Liver (tissue), 9 donors: ENCODE data around the gene HOMER1. TPM values are rescaled to one million over a fixed set of nuclear protein-coding genes. Genes with fewer than 3 reads are reported as not detected.

Experiments
- DNase-seq: peaks from one replicate; pipeline ENCODE4 v3.0.0-alpha.2; 2017; ENCODE audit warnings: low spot score
- H3K27ac ChIP-seq, 2 donors: one replicate each; pipeline ENCODE4 v1.7.0; 2013; ENCODE audit warnings: inconsistent platforms in 2 of 2, low read length in 2 of 2, control low read depth in 1 of 2, low read depth in 1 of 2, mild to moderate bottlenecking in 1 of 2
- H3K27me3 ChIP-seq, 4 donors: one replicate each; pipeline versions ENCODE4 v1.6.1 to v1.7.0; 2013; ENCODE audit warnings: low read length in 3 of 4, inconsistent platforms in 1 of 4, mild to moderate bottlenecking in 1 of 4, moderate library complexity in 1 of 4; ENCODE audit not compliant: control insufficient read depth in 4 of 4, insufficient read depth in 4 of 4
- H3K36me3 ChIP-seq, 4 donors: one replicate each; pipeline versions ENCODE4 v1.6.1 to v1.7.0; 2013; ENCODE audit warnings: low read length in 3 of 4, mild to moderate bottlenecking in 3 of 4, low read depth in 1 of 4, moderate library complexity in 1 of 4; ENCODE audit not compliant: control insufficient read depth in 4 of 4, insufficient read depth in 3 of 4
- H3K4me1 ChIP-seq, 4 donors: one replicate each; pipeline versions ENCODE4 v1.6.1 to v1.7.0; 2013; ENCODE audit warnings: low read length in 3 of 4, mild to moderate bottlenecking in 3 of 4, moderate library complexity in 1 of 4; ENCODE audit not compliant: control insufficient read depth in 4 of 4, insufficient read depth in 4 of 4
- H3K4me3 ChIP-seq, 3 donors: one replicate each; pipeline versions ENCODE4 v1.6.1 to v1.7.0; 2013; ENCODE audit warnings: low read length in 3 of 3, control low read depth in 1 of 3, low read depth in 1 of 3, mild to moderate bottlenecking in 1 of 3
- H3K9ac ChIP-seq, 2 donors: one replicate each; pipeline ENCODE4 v1.7.0; 2013; ENCODE audit warnings: low read length in 2 of 2, mild to moderate bottlenecking in 2 of 2, moderate library complexity in 2 of 2, control low read depth in 1 of 2, low read depth in 1 of 2
- H3K9me3 ChIP-seq, 4 donors: one replicate each; pipeline versions ENCODE4 v1.6.1 to v1.7.0; 2013; ENCODE audit warnings: low read length in 3 of 4; ENCODE audit not compliant: control insufficient read depth in 4 of 4
- EGR1 ChIP-seq, 2 donors: IDR thresholded peaks; 2 replicates each; pipeline ENCODE4 v1.6.1; 2016 to 2018; ENCODE audit warnings: antibody characterized with exemption in 2 of 2, low read depth in 2 of 2
- FOXA1 ChIP-seq: IDR thresholded peaks from 2 replicates; pipeline ENCODE4 v1.6.1; 2016; ENCODE audit warnings: antibody characterized with exemption
- FOXA2 ChIP-seq: IDR thresholded peaks from 2 replicates; pipeline ENCODE4 v1.6.1; 2016; ENCODE audit warnings: antibody characterized with exemption
- GABPA ChIP-seq, 2 donors: IDR thresholded peaks in 1 of 2; conservative IDR thresholded peaks in 1 of 2; 2 replicates each; pipeline ENCODE4 v1.6.1; 2016; ENCODE audit warnings: antibody characterized with exemption in 2 of 2, mild to moderate bottlenecking in 1 of 2, moderate library complexity in 1 of 2
- HNF4A ChIP-seq, 2 donors: conservative IDR thresholded peaks; 2 replicates each; pipeline ENCODE4 v1.6.1; 2016; ENCODE audit warnings: antibody characterized with exemption in 2 of 2, mild to moderate bottlenecking in 2 of 2
- HNF4G ChIP-seq: IDR thresholded peaks from 2 replicates; pipeline ENCODE4 v1.6.1; 2016; ENCODE audit warnings: antibody characterized with exemption
- JUND ChIP-seq, 2 donors: IDR thresholded peaks; 2 replicates each; pipeline ENCODE4 v1.6.1; 2016; ENCODE audit warnings: antibody characterized with exemption in 2 of 2
- NR2F2 ChIP-seq: IDR thresholded peaks from 2 replicates; pipeline ENCODE4 v1.6.1; 2016; ENCODE audit warnings: antibody characterized with exemption
- RAD21 ChIP-seq, 2 donors: IDR thresholded peaks; 2 replicates each; pipeline ENCODE4 v1.6.1; 2016; ENCODE audit warnings: antibody characterized with exemption in 2 of 2, mild to moderate bottlenecking in 2 of 2
- RXRA ChIP-seq, 2 donors: IDR thresholded peaks; 2 replicates each; pipeline ENCODE4 v1.6.1; 2017 to 2018; ENCODE audit warnings: antibody characterized with exemption in 2 of 2, mild to moderate bottlenecking in 1 of 2
- SP1 ChIP-seq: IDR thresholded peaks from 2 replicates; pipeline ENCODE4 v1.6.1; 2018; ENCODE audit warnings: antibody characterized with exemption, mild to moderate bottlenecking
- TAF1 ChIP-seq: conservative IDR thresholded peaks from 2 replicates; pipeline ENCODE4 v1.6.1; 2016; ENCODE audit warnings: antibody characterized with exemption, mild to moderate bottlenecking
- YY1 ChIP-seq: IDR thresholded peaks from 2 replicates; pipeline ENCODE4 v1.6.1; 2016; ENCODE audit warnings: antibody characterized with exemption, mild to moderate bottlenecking
- WGBS: extraction: QIAGEN DNeasy Blood & Tissue Kit; methylation state at CpG from one replicate; pipeline ENCODE4 v1.1.7; 2013; 5-methylcytosine and 5-hydroxymethylcytosine counted together
- polyA plus RNA-seq, 2 donors: library from polyadenylated mRNA; stranded (reverse) in 1 of 2; unstranded in 1 of 2; fragments of 200-250 nt in 1 of 2; fragments of >200 nt in 1 of 2; fragmentation: Nextera tagmentation in 1 of 2; extraction: Ambion mirVana in 1 of 2; gene quantifications; one replicate each; pipeline versions ENCODE4 v1.2.1 to v1.2.3, GENCODE V29; 2013 to 2015
- total RNA-seq, 2 donors: library from RNA; depleted of rRNA; stranded (reverse); fragments of >200 nt; gene quantifications; one replicate each; pipeline ENCODE4 v1.2.3, GENCODE V29; 2014
- TF ChIP-seq, protein P1 (sequence below): fragments of 150-350 bp; IDR thresholded peaks from 2 replicates; pipeline ENCODE4 v1.5.1; 2017; ENCODE audit warnings: improper control_type of control experiment, low read depth, low read length; ENCODE audit not compliant: missing input control
- TF ChIP-seq, protein P2 (sequence below): IDR thresholded peaks from 2 replicates; pipeline ENCODE4 v1.6.1; 2016; ENCODE audit warnings: antibody characterized with exemption
- TF ChIP-seq, protein P3 (sequence below): IDR thresholded peaks from 2 replicates; pipeline ENCODE4 v1.6.1; 2016; ENCODE audit warnings: antibody characterized with exemption
- TF ChIP-seq, protein P4 (sequence below): IDR thresholded peaks from 2 replicates; pipeline ENCODE4 v1.6.1; 2016; ENCODE audit warnings: antibody characterized with exemption, mild to moderate bottlenecking
- TF ChIP-seq, protein P5 (sequence below): IDR thresholded peaks from 2 replicates; pipeline ENCODE4 v1.6.1; 2016; ENCODE audit warnings: antibody characterized with exemption
- donor health status: healthy.
- donor health status: healthy.
- donor health status: healthy.
- donor health status: healthy.
- donor health status: healthy.

Gene HOMER1
- total and polyA plus RNA-seq, 4 donors = 0.33 to 8.7 (median 1.2) TPM

DNA sequence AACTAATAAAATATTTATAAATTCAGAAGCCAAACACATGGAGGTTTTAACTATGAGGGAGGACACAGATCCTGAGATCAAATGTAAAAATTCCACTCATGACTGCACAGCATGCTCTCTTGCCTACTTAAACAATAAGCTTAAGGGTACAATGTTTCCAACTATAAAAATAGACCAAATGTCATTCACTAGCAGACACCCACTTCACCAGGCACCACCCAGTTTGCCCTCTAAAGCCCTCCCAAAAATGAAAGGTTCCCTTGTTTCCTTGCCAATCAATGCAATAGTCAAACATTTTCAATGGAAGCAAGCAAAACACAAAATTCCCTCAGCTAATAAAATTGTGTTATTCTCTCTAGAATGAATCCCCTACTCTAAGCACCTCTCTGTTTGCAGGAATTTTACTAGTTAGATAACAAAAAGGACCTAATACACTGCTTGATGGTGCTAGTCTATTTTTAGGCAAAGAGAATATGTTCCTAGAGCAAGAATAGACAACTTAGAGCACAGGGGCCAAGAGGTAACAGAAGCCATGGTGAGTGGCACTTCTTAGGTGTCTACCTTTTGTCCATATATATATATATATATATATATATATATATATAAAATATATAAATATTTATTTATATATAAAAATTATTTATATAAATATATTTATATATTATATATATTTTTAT is 135.3 kb downstream of the HOMER1 start (continued):
- TF ChIP-seq, protein P1, sequence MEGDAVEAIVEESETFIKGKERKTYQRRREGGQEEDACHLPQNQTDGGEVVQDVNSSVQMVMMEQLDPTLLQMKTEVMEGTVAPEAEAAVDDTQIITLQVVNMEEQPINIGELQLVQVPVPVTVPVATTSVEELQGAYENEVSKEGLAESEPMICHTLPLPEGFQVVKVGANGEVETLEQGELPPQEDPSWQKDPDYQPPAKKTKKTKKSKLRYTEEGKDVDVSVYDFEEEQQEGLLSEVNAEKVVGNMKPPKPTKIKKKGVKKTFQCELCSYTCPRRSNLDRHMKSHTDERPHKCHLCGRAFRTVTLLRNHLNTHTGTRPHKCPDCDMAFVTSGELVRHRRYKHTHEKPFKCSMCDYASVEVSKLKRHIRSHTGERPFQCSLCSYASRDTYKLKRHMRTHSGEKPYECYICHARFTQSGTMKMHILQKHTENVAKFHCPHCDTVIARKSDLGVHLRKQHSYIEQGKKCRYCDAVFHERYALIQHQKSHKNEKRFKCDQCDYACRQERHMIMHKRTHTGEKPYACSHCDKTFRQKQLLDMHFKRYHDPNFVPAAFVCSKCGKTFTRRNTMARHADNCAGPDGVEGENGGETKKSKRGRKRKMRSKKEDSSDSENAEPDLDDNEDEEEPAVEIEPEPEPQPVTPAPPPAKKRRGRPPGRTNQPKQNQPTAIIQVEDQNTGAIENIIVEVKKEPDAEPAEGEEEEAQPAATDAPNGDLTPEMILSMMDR = no peak
- TF ChIP-seq RAD21 (IDR thresholded peaks at IDR 0.05) (no peak), RXRA (IDR thresholded peaks at IDR 0.05) (no peak)
- TF ChIP-seq, protein P2, sequence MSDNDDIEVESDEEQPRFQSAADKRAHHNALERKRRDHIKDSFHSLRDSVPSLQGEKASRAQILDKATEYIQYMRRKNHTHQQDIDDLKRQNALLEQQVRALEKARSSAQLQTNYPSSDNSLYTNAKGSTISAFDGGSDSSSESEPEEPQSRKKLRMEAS = no peak

DNA sequence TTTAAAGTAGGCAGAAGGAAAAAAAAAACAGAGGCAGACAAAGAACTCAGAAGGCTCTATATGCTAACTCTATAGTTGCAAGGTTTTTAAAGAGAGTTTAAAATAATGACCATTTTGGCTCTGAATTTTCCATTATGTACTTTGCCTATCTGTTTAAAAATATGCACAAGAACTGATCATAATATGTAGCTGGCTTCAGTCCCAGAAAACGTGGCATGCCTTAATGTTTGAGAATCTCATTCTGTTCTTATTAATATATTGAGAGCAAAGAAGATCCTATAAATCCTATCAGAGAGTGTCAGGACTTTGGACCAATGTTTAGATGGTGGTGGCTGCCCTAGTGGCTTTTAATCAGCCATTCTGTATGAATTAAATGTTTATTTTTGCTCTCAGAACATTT is 156.5 kb downstream of the HOMER1 start:
- TF ChIP-seq SP1 (no peak), RAD21 (IDR thresholded peaks at IDR 0.05) (no peak), NR2F2 (no peak), RXRA (IDR thresholded peaks at IDR 0.05) (no peak), FOXA2 (no peak), GABPA (IDR thresholded peaks at IDR 0.05 in 1 of 2, conservative IDR thresholded peaks at IDR 0.05 in 1 of 2) (no peak), EGR1 (IDR thresholded peaks at IDR 0.05; ENCODE audit: low read depth in 2 of 2) (no peak), FOXA1 (no peak), JUND (IDR thresholded peaks at IDR 0.05) (no peak), HNF4G (no peak), HNF4A (conservative IDR thresholded peaks at IDR 0.05) (no peak), TAF1 (no peak), YY1 (no peak)
- TF ChIP-seq, protein P3, sequence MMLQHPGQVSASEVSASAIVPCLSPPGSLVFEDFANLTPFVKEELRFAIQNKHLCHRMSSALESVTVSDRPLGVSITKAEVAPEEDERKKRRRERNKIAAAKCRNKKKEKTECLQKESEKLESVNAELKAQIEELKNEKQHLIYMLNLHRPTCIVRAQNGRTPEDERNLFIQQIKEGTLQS = no peak
- TF ChIP-seq, protein P4, sequence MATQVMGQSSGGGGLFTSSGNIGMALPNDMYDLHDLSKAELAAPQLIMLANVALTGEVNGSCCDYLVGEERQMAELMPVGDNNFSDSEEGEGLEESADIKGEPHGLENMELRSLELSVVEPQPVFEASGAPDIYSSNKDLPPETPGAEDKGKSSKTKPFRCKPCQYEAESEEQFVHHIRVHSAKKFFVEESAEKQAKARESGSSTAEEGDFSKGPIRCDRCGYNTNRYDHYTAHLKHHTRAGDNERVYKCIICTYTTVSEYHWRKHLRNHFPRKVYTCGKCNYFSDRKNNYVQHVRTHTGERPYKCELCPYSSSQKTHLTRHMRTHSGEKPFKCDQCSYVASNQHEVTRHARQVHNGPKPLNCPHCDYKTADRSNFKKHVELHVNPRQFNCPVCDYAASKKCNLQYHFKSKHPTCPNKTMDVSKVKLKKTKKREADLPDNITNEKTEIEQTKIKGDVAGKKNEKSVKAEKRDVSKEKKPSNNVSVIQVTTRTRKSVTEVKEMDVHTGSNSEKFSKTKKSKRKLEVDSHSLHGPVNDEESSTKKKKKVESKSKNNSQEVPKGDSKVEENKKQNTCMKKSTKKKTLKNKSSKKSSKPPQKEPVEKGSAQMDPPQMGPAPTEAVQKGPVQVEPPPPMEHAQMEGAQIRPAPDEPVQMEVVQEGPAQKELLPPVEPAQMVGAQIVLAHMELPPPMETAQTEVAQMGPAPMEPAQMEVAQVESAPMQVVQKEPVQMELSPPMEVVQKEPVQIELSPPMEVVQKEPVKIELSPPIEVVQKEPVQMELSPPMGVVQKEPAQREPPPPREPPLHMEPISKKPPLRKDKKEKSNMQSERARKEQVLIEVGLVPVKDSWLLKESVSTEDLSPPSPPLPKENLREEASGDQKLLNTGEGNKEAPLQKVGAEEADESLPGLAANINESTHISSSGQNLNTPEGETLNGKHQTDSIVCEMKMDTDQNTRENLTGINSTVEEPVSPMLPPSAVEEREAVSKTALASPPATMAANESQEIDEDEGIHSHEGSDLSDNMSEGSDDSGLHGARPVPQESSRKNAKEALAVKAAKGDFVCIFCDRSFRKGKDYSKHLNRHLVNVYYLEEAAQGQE = no peak
- TF ChIP-seq, protein P1 = no peak
- TF ChIP-seq, protein P5, sequence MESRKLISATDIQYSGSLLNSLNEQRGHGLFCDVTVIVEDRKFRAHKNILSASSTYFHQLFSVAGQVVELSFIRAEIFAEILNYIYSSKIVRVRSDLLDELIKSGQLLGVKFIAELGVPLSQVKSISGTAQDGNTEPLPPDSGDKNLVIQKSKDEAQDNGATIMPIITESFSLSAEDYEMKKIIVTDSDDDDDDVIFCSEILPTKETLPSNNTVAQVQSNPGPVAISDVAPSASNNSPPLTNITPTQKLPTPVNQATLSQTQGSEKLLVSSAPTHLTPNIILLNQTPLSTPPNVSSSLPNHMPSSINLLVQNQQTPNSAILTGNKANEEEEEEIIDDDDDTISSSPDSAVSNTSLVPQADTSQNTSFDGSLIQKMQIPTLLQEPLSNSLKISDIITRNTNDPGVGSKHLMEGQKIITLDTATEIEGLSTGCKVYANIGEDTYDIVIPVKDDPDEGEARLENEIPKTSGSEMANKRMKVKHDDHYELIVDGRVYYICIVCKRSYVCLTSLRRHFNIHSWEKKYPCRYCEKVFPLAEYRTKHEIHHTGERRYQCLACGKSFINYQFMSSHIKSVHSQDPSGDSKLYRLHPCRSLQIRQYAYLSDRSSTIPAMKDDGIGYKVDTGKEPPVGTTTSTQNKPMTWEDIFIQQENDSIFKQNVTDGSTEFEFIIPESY = no peak
- TF ChIP-seq, protein P2 = no peak
- H3K9me3 ChIP-seq = no peaks in the 10 kb centered on the region
- 45% methylated on average over 1 of the region's 1 CpG for WGBS
- DNase-seq = no peak
- H3K36me3 ChIP-seq = no peaks in the 10 kb centered on the region
- no peak overlapping the region for H3K9ac ChIP-seq
- H3K27ac ChIP-seq = no peak overlapping the region
- no peaks in the 10 kb centered on the region for H3K4me1 ChIP-seq
- no peak overlapping the region for H3K4me3 ChIP-seq
- H3K27me3 ChIP-seq = no peaks in the 10 kb centered on the region
